Panc1 (cell line): ENCODE measurements around the gene VWDE. TPM values are rescaled to one million over a fixed set of nuclear protein-coding genes. Genes with fewer than 3 reads are reported as not detected.

Experiments
- ATAC-seq: fragments of 200-7000 bp; cut with Tn5 transposase; 2 replicates; pipeline ENCODE4 v1.9.1; 2020; ENCODE audit warnings: mild to moderate bottlenecking, moderate library complexity
- BruUV-seq: library from RNA; stranded (reverse); fragments of 400-500 nt; replicated peaks from 2 replicates; lab custom pipeline; 2021; lab: Mats Ljungman, UMichigan
- CTCF ChIA-PET: fragments of 300-600 bp; sonication (Branson Sonifier 250); formaldehyde crosslinking; loops from one replicate; lab custom pipeline; 2022; ENCODE audit warnings: antibody characterized with exemption; lab: Charles Lee
- POLR2A ChIA-PET: fragments of 300-600 bp; sonication (Branson Sonifier 250); formaldehyde crosslinking; loops from one replicate; lab custom pipeline; 2022; ENCODE audit warnings: antibody characterized with exemption; lab: Charles Lee
- DNase-seq: peaks from one replicate; pipeline ENCODE4 v3.0.0-alpha.2; 2010; ENCODE audit warnings: low read depth, low spot score
- H3K27ac ChIP-seq: 2 replicates; pipeline ENCODE4 v1.5.1; 2011; ENCODE audit warnings: mild to moderate bottlenecking, low read length, inconsistent platforms
- H3K27me3 ChIP-seq: fragments of 200-500 bp; sonication (Bioruptor generic); 2 replicates; pipeline ENCODE4 v1.6.0; 2014; ENCODE audit warnings: low read length, inconsistent platforms; ENCODE audit not compliant: control insufficient read depth, insufficient read depth
- H3K36me3 ChIP-seq: fragments of 200-500 bp; sonication (Bioruptor generic); 2 replicates; pipeline ENCODE4 v1.5.1; 2014; ENCODE audit warnings: inconsistent platforms, mild to moderate bottlenecking, low read length, moderate library complexity; ENCODE audit not compliant: control insufficient read depth, insufficient read depth
- H3K4me1 ChIP-seq: 2 replicates; pipeline ENCODE4 v1.5.1; 2011; ENCODE audit warnings: inconsistent platforms, mild to moderate bottlenecking, low read length, moderate library complexity; ENCODE audit not compliant: control insufficient read depth, insufficient read depth
- H3K4me3 ChIP-seq, 2 experiments: 2 replicates each; pipeline ENCODE4 v1.5.1; 2011 to 2012; ENCODE audit warnings: low read depth in 2 of 2, low read length in 2 of 2, mild to moderate bottlenecking in 2 of 2, inconsistent platforms in 1 of 2, moderate library complexity in 1 of 2
- H3K9me3 ChIP-seq: fragments of 200-500 bp; sonication (Bioruptor generic); 2 replicates; pipeline ENCODE4 v1.5.1; 2014; ENCODE audit warnings: low read depth, mild to moderate bottlenecking, inconsistent platforms, low read length, moderate library complexity; ENCODE audit not compliant: control insufficient read depth, insufficient read depth
- CTCF ChIP-seq: fragments of 450-650 bp; IDR thresholded peaks from 2 replicates; pipeline ENCODE4 v1.5.1; 2017; ENCODE audit warnings: mild to moderate bottlenecking
- POLR2AphosphoS5 ChIP-seq: IDR thresholded peaks from 2 replicates; pipeline ENCODE4 v1.6.1; 2012; ENCODE audit warnings: mild to moderate bottlenecking, low read depth, low read length, moderate library complexity
- SIN3A ChIP-seq: IDR thresholded peaks from 2 replicates; pipeline ENCODE4 v1.6.1; 2012; ENCODE audit warnings: low read depth, mild to moderate bottlenecking, low read length, moderate library complexity, borderline replicate concordance; ENCODE audit not compliant: insufficient read depth
- TCF7L2 ChIP-seq: IDR thresholded peaks from 2 replicates; pipeline ENCODE4 v1.6.1; 2011; ENCODE audit warnings: mild to moderate bottlenecking, low read depth, low read length, inconsistent platforms
- in situ Hi-C: cut with HindIII; loops from 2 replicates; pipeline ENCODE4 v1.10.0; 2016; ENCODE audit warnings: low sequenced_read_pairs, low pct_unique_long_range_greater_than_20kb
- intact Hi-C: fragments of 100-400 bp; cut with micrococcal nuclease; formaldehyde crosslinking; loops from one replicate; pipeline ENCODE4 v1.10.0; 2022; ENCODE audit not compliant: unreplicated experiment
- total RNA-seq: library from RNA; stranded (reverse); gene quantifications from one replicate; pipeline ENCODE4 v1.2.1, GENCODE V29; 2021; ENCODE audit not compliant: unreplicated experiment
- TF ChIP-seq, protein P1 (sequence below), 2 experiments: IDR thresholded peaks; 2 replicates each; pipeline ENCODE4 v1.6.1; 2011 to 2012; ENCODE audit warnings: low read depth in 2 of 2, control low read depth in 1 of 2, low read length in 1 of 2, mild to moderate bottlenecking in 1 of 2, moderate library complexity in 1 of 2; ENCODE audit not compliant: insufficient read depth in 1 of 2

VWDE gene
- total RNA-seq, 1 experiment from 2014 or later, result 8.5 TPM

- DNase-seq, result no peak
- BruUV-seq, result no TSS peak
- in situ Hi-C loops, result no loop called here
- intact Hi-C loops, result no loop called here
- no peaks in the 10 kb centered on the region; the same call in 1 of the 2 replicates for H3K4me1 ChIP-seq
- no peak for ATAC-seq
- ChIA-PET POLR2A (no interaction called here), CTCF (no interaction called here)
- no peak overlapping the region for H3K4me3 ChIP-seq
- no peaks in the 10 kb centered on the region for H3K9me3 ChIP-seq
- H3K36me3 ChIP-seq, result no peaks in the 10 kb centered on the region
- no peak overlapping the region for H3K27ac ChIP-seq
- H3K27me3 ChIP-seq, result no peaks in the 10 kb centered on the region
- TF ChIP-seq CTCF (no peak), TCF7L2 (no peak), POLR2AphosphoS5 (no peak), SIN3A (no peak)
- TF ChIP-seq, protein P1, sequence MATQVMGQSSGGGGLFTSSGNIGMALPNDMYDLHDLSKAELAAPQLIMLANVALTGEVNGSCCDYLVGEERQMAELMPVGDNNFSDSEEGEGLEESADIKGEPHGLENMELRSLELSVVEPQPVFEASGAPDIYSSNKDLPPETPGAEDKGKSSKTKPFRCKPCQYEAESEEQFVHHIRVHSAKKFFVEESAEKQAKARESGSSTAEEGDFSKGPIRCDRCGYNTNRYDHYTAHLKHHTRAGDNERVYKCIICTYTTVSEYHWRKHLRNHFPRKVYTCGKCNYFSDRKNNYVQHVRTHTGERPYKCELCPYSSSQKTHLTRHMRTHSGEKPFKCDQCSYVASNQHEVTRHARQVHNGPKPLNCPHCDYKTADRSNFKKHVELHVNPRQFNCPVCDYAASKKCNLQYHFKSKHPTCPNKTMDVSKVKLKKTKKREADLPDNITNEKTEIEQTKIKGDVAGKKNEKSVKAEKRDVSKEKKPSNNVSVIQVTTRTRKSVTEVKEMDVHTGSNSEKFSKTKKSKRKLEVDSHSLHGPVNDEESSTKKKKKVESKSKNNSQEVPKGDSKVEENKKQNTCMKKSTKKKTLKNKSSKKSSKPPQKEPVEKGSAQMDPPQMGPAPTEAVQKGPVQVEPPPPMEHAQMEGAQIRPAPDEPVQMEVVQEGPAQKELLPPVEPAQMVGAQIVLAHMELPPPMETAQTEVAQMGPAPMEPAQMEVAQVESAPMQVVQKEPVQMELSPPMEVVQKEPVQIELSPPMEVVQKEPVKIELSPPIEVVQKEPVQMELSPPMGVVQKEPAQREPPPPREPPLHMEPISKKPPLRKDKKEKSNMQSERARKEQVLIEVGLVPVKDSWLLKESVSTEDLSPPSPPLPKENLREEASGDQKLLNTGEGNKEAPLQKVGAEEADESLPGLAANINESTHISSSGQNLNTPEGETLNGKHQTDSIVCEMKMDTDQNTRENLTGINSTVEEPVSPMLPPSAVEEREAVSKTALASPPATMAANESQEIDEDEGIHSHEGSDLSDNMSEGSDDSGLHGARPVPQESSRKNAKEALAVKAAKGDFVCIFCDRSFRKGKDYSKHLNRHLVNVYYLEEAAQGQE (IDR thresholded peaks at IDR 0.05; ENCODE audit: insufficient read depth in 1 of 2, low read depth in 2 of 2, low read length in 1 of 2), result no peak
These were observed 20.5 kb upstream of the VWDE start for GRCh38 chr7:12423997-12424745.

DNA sequence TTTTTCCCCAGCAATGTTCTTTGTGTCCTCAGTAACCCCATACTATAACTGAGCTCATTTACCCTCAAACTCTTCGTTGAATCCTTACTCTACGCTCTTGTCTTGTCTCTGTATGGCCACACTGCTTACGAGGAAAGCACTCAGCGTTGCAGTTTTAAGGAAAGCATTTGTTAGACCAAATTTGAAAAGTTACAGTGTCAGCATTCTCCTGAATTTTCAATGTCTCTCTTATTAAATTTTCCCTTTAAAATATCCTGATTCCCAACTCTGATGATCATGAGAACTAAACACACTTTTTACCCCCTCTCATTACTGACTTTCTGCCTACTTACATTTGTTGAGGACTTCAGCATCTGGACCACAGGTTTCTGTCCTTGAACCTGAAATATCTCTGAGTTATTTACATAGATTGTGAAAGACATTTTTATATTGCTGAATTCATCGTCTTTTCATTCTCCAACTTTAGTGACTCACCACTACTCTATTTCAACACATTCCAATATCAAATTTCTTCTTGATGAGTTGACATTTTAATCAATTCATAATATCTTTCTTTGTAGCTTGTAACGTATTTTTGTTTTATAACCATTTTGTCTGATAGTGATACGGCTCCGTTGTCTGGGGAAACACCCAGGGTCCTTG, 19.8 kb upstream of the VWDE start:
- Histone ChIP-seq H3K4me3 (no peak overlapping the region), H3K27me3 (no peaks in the 10 kb centered on the region), H3K4me1 (no peaks in the 10 kb centered on the region; the same call in 1 of the 2 replicates), H3K9me3 (no peaks in the 10 kb centered on the region), H3K27ac (no peak overlapping the region), H3K36me3 (no peaks in the 10 kb centered on the region)
- no TSS peak for BruUV-seq
- in situ Hi-C loops, result no loop called here
- intact Hi-C loops, result no loop called here
- DNase-seq, result no peak
- ATAC-seq, result no peak
- POLR2A ChIA-PET, result no interaction called here
- CTCF ChIA-PET, result interaction anchor here (0.6 kb wide), 1 partner anchor 838 kb away, joined by 6 read pairs; no protein-coding TSS in a partner anchor
- no peak for TF ChIP-seq CTCF
- TF ChIP-seq, protein P1 (IDR thresholded peaks at IDR 0.05; ENCODE audit: insufficient read depth in 1 of 2, low read depth in 2 of 2, low read length in 1 of 2), result no peak
- no peak for TF ChIP-seq TCF7L2
- TF ChIP-seq SIN3A, result no peak
- no peak for TF ChIP-seq POLR2AphosphoS5
